OCI-LY3 (cell line): ENCODE data around the gene TNC.

Source experiments
- H2AFZ ChIP-seq: fragments of 200-600, 300-600 bp; shearing (Covaris generic); 2 replicates; pipeline ENCODE4 v1.6.0; 2014; ENCODE audit warnings: antibody characterized with exemption, low read depth, low read length
- H3K27ac ChIP-seq: fragments of 200-600, 300-600 bp; sonication (generic); 2 replicates; pipeline ENCODE4 v1.5.1; 2014; ENCODE audit warnings: mild to moderate bottlenecking, low read length, moderate library complexity, mixed read lengths
- H3K27me3 ChIP-seq: fragments of 200-600, 300-600 bp; sonication (generic); 2 replicates; pipeline ENCODE4 v1.6.1; 2014; ENCODE audit warnings: low read depth, low read length, mixed read lengths
- H3K36me3 ChIP-seq: fragments of 200-600, 300-600 bp; sonication (generic); replicated peaks from 2 replicates; pipeline ENCODE3; 2014; ENCODE audit warnings: low read depth, low read length, mixed read lengths
- H3K4me1 ChIP-seq: fragments of 300-600, 200-600 bp; sonication (generic); 2 replicates; pipeline ENCODE4 v1.6.1; 2014; ENCODE audit warnings: low read length, mixed read lengths
- H3K4me2 ChIP-seq: fragments of 200-600, 300-600 bp; sonication (generic); 2 replicates; pipeline ENCODE4 v1.6.1; 2014; ENCODE audit warnings: low read length, mixed read lengths
- H3K4me3 ChIP-seq: fragments of 300-600, 200-600 bp; sonication (generic); 2 replicates; pipeline ENCODE4 v1.5.1; 2014; ENCODE audit warnings: antibody characterized with exemption, mild to moderate bottlenecking, low read length, moderate library complexity
- H3K79me2 ChIP-seq: fragments of 300-600, 200-600 bp; shearing (Covaris generic); 2 replicates; pipeline ENCODE4 v1.6.1; 2014; ENCODE audit warnings: mild to moderate bottlenecking, low read length, mixed read lengths
- H3K9ac ChIP-seq: fragments of 300-600, 200-600 bp; shearing (Covaris generic); 2 replicates; pipeline ENCODE4 v1.6.0; 2014; ENCODE audit warnings: mild to moderate bottlenecking, low read length, moderate library complexity
- H3K9me3 ChIP-seq: fragments of 200-600, 300-600 bp; shearing (Covaris generic); 2 replicates; pipeline ENCODE4 v1.6.1; 2014; ENCODE audit warnings: low read length, mixed read lengths; ENCODE audit not compliant: insufficient read depth
- H4K20me1 ChIP-seq: fragments of 200-600, 300-600 bp; sonication (generic); 2 replicates; pipeline ENCODE4 v1.6.1; 2016; ENCODE audit warnings: low read length, mixed read lengths; ENCODE audit not compliant: insufficient read depth
- CTCF ChIP-seq: fragments of 200-600, 300-600 bp; sonication (generic); IDR thresholded peaks from 2 replicates; pipeline ENCODE4 v1.5.1; 2014; ENCODE audit warnings: antibody characterized with exemption, low read length, low read depth
- EZH2phosphoT487 ChIP-seq: fragments of 200-600 bp; shearing (Covaris generic); IDR thresholded peaks from 2 replicates; pipeline ENCODE4 v1.6.1; 2018; ENCODE audit warnings: antibody characterized with exemption, mixed run types, low read depth

Gene TNC

GRCh38 chr9:115035841-115036612, 81.9 kb downstream of the TNC start:
- peaks cover 8% of the 10 kb centered on the region for H4K20me1 ChIP-seq
- peak overlapping the region; percentile 82 for H3K4me2 ChIP-seq
- peaks cover 94% of the 10 kb centered on the region for H3K27me3 ChIP-seq
- H2AFZ ChIP-seq = no peak overlapping the region
- H3K9me3 ChIP-seq = no peaks in the 10 kb centered on the region
- H3K4me1 ChIP-seq = peaks cover 15% of the 10 kb centered on the region
- peak overlapping the region; percentile 54 for H3K4me3 ChIP-seq
- H3K27ac ChIP-seq = 0 out of 2 replicates have a peak overlapping the region, but pooled peaks have one; percentile 22
- no peaks in the 10 kb centered on the region for H3K79me2 ChIP-seq
- H3K9ac ChIP-seq = no peak overlapping the region
- no peak for TF ChIP-seq CTCF
- TF ChIP-seq EZH2phosphoT487 = no peak
- no peaks in the 10 kb centered on the region for H3K36me3 ChIP-seq

- H3K9me3 ChIP-seq = no peaks in the 10 kb centered on the region
- TF ChIP-seq CTCF (no peak), EZH2phosphoT487 (no peak)
- H3K27me3 ChIP-seq = peaks cover 94% of the 10 kb centered on the region
- no peak overlapping the region for H3K4me3 ChIP-seq
- no peak overlapping the region for H2AFZ ChIP-seq
- H3K9ac ChIP-seq = no peak overlapping the region
- H3K79me2 ChIP-seq = no peaks in the 10 kb centered on the region
- peaks cover 15% of the 10 kb centered on the region for H3K4me1 ChIP-seq
- no peak overlapping the region for H3K27ac ChIP-seq
- no peaks in the 10 kb centered on the region for H3K36me3 ChIP-seq
- no peak overlapping the region for H3K4me2 ChIP-seq
- peaks cover 8% of the 10 kb centered on the region for H4K20me1 ChIP-seq
Observed at GRCh38 chr9:115034801-115035200, 83.2 kb downstream of the TNC start.

- no peak overlapping the region for H3K4me3 ChIP-seq
- H3K9me3 ChIP-seq = no peaks in the 10 kb centered on the region
- no peaks in the 10 kb centered on the region for H3K79me2 ChIP-seq
- H3K9ac ChIP-seq = no peak overlapping the region
- H2AFZ ChIP-seq = no peak overlapping the region
- no peak for TF ChIP-seq EZH2phosphoT487
- TF ChIP-seq CTCF = no peak
- H3K4me1 ChIP-seq = peaks cover 15% of the 10 kb centered on the region
- no peak overlapping the region for H3K4me2 ChIP-seq
- H3K27me3 ChIP-seq = peaks cover 92% of the 10 kb centered on the region
- no peaks in the 10 kb centered on the region for H3K36me3 ChIP-seq
- peaks cover 8% of the 10 kb centered on the region for H4K20me1 ChIP-seq
- no peak overlapping the region for H3K27ac ChIP-seq
Observed at GRCh38 chr9:115033800-115034199, 84.2 kb downstream of the TNC start.

- Histone ChIP-seq H4K20me1 (peaks cover 5% of the 10 kb centered on the region), H3K4me3 (no peak overlapping the region), H3K9me3 (no peaks in the 10 kb centered on the region), H3K9ac (no peak overlapping the region), H3K4me2 (no peak overlapping the region), H3K27me3 (peaks cover 89% of the 10 kb centered on the region), H3K79me2 (no peaks in the 10 kb centered on the region), H3K27ac (no peak overlapping the region), H3K4me1 (peaks cover 15% of the 10 kb centered on the region), H3K36me3 (no peaks in the 10 kb centered on the region), H2AFZ (no peak overlapping the region)
- TF ChIP-seq CTCF (no peak), EZH2phosphoT487 (no peak)
Observed at GRCh38 chr9:115032296-115032695, 85.7 kb downstream of the TNC start.
